ENCODE data around the gene ADAR.

The ADAR gene

GRCh38 chr1:154583773-154584172 is 24.2 kb downstream of the ADAR start:
- no peak for DNase-seq
- Histone ChIP-seq H3K9ac (ENCODE audit: low read depth, low read length) (no peak overlapping the region), H3K36me3 (ENCODE audit: insufficient read depth, low read length) (peaks cover 98% of the 10 kb centered on the region), H3K27me3 (ENCODE audit: insufficient read depth, low read length, poor library complexity) (no peaks in the 10 kb centered on the region), H3K4me1 (ENCODE audit: insufficient read depth, low read length) (no peaks in the 10 kb centered on the region), H3K4me3 (ENCODE audit: low read depth in 1 of 2, low read length in 2 of 2) (no peak overlapping the region), H3K79me2 (ENCODE audit: insufficient read depth, low read length) (no peaks in the 10 kb centered on the region), H3K9me3 (ENCODE audit: insufficient read depth, low read length, severe bottlenecking) (no peaks in the 10 kb centered on the region), H3K4me2 (ENCODE audit: insufficient read depth, low read length) (no peak overlapping the region), H4K20me1 (ENCODE audit: insufficient read depth, low read length) (peaks cover 47% of the 10 kb centered on the region), H2AFZ (ENCODE audit: low read depth, low read length) (no peak overlapping the region), H3K27ac (ENCODE audit: low read length) (no peak overlapping the region)
- TF ChIP-seq EZH2 (IDR thresholded peaks at IDR 0.05; ENCODE audit: borderline replicate concordance, low read depth, low read length, severe bottlenecking) (no peak), CTCF (IDR thresholded peaks at IDR 0.05; ENCODE audit: borderline replicate concordance, extremely low read depth, low read length, poor library complexity, severe bottlenecking) (no peak)
- ATAC-seq (ENCODE audit: insufficient read depth, low read depth): no peak

GRCh38 chr1:154582885-154583284 is 25.1 kb downstream of the ADAR start:
- H3K4me3 ChIP-seq (ENCODE audit: low read depth in 1 of 2, low read length in 2 of 2): no peak overlapping the region
- H2AFZ ChIP-seq (ENCODE audit: low read depth, low read length): no peak overlapping the region
- H3K27me3 ChIP-seq (ENCODE audit: insufficient read depth, low read length, poor library complexity): no peaks in the 10 kb centered on the region
- H3K27ac ChIP-seq (ENCODE audit: low read length): no peak overlapping the region
- no peak overlapping the region for H3K9ac ChIP-seq (ENCODE audit: low read depth, low read length)
- H3K9me3 ChIP-seq (ENCODE audit: insufficient read depth, low read length, severe bottlenecking): no peaks in the 10 kb centered on the region
- ATAC-seq (ENCODE audit: insufficient read depth, low read depth): no peak
- no peaks in the 10 kb centered on the region for H3K4me1 ChIP-seq (ENCODE audit: insufficient read depth, low read length)
- H3K79me2 ChIP-seq (ENCODE audit: insufficient read depth, low read length): no peaks in the 10 kb centered on the region
- H3K4me2 ChIP-seq (ENCODE audit: insufficient read depth, low read length): no peak overlapping the region
- H3K36me3 ChIP-seq (ENCODE audit: insufficient read depth, low read length): peaks cover 95% of the 10 kb centered on the region
- DNase-seq: no peak
- TF ChIP-seq EZH2 (IDR thresholded peaks at IDR 0.05; ENCODE audit: borderline replicate concordance, low read depth, low read length, severe bottlenecking) (no peak), CTCF (IDR thresholded peaks at IDR 0.05; ENCODE audit: borderline replicate concordance, extremely low read depth, low read length, poor library complexity, severe bottlenecking) (no peak)
- peaks cover 55% of the 10 kb centered on the region for H4K20me1 ChIP-seq (ENCODE audit: insufficient read depth, low read length)

GRCh38 chr1:154581766-154582165 is 26.2 kb downstream of the ADAR start:
- H3K4me2 ChIP-seq (ENCODE audit: insufficient read depth, low read length): no peak overlapping the region
- DNase-seq (no peak), ATAC-seq (ENCODE audit: insufficient read depth, low read depth) (no peak)
- H3K27me3 ChIP-seq (ENCODE audit: insufficient read depth, low read length, poor library complexity): no peaks in the 10 kb centered on the region
- no peak overlapping the region for H3K4me3 ChIP-seq (ENCODE audit: low read depth in 1 of 2, low read length in 2 of 2)
- no peak overlapping the region for H3K9ac ChIP-seq (ENCODE audit: low read depth, low read length)
- no peaks in the 10 kb centered on the region for H3K79me2 ChIP-seq (ENCODE audit: insufficient read depth, low read length)
- H3K4me1 ChIP-seq (ENCODE audit: insufficient read depth, low read length): no peaks in the 10 kb centered on the region
- H3K9me3 ChIP-seq (ENCODE audit: insufficient read depth, low read length, severe bottlenecking): no peaks in the 10 kb centered on the region
- peaks cover 84% of the 10 kb centered on the region for H3K36me3 ChIP-seq (ENCODE audit: insufficient read depth, low read length)
- TF ChIP-seq EZH2 (IDR thresholded peaks at IDR 0.05; ENCODE audit: borderline replicate concordance, low read depth, low read length, severe bottlenecking) (no peak), CTCF (IDR thresholded peaks at IDR 0.05; ENCODE audit: borderline replicate concordance, extremely low read depth, low read length, poor library complexity, severe bottlenecking) (no peak)
- peaks cover 60% of the 10 kb centered on the region for H4K20me1 ChIP-seq (ENCODE audit: insufficient read depth, low read length)
- no peak overlapping the region for H2AFZ ChIP-seq (ENCODE audit: low read depth, low read length)
- H3K27ac ChIP-seq (ENCODE audit: low read length): no peak overlapping the region

GRCh38 chr1:154579374-154579773 is 28.6 kb downstream of the ADAR start:
- H3K4me2 ChIP-seq (ENCODE audit: insufficient read depth, low read length): no peak overlapping the region

More at GRCh38 chr1:154579374-154579773, 28.6 kb downstream of the ADAR start:
- Histone ChIP-seq H3K4me1 (ENCODE audit: insufficient read depth, low read length) (no peaks in the 10 kb centered on the region), H3K36me3 (ENCODE audit: insufficient read depth, low read length) (peaks cover 60% of the 10 kb centered on the region), H4K20me1 (ENCODE audit: insufficient read depth, low read length) (peaks cover 55% of the 10 kb centered on the region; the same call in 1 of the 2 replicates), H3K27ac (ENCODE audit: low read length) (no peak overlapping the region), H3K9me3 (ENCODE audit: insufficient read depth, low read length, severe bottlenecking) (no peaks in the 10 kb centered on the region), H3K79me2 (ENCODE audit: insufficient read depth, low read length) (no peaks in the 10 kb centered on the region), H3K9ac (ENCODE audit: low read depth, low read length) (no peak overlapping the region), H2AFZ (ENCODE audit: low read depth, low read length) (no peak overlapping the region), H3K27me3 (ENCODE audit: insufficient read depth, low read length, poor library complexity) (no peaks in the 10 kb centered on the region), H3K4me3 (ENCODE audit: low read depth in 1 of 2, low read length in 2 of 2) (no peak overlapping the region)
- no peak for ATAC-seq (ENCODE audit: insufficient read depth, low read depth)
- no peak for DNase-seq
- TF ChIP-seq EZH2 (IDR thresholded peaks at IDR 0.05; ENCODE audit: borderline replicate concordance, low read depth, low read length, severe bottlenecking) (no peak), CTCF (IDR thresholded peaks at IDR 0.05; ENCODE audit: borderline replicate concordance, extremely low read depth, low read length, poor library complexity, severe bottlenecking) (no peak)

All from DND-41 (cell line).